ENCODE results near the gene ATRX.
"Not testable (repeated sequence)": the region's sequence is repeated elsewhere in the genome, so short reads cannot be mapped to it uniquely, and the experiment has no call there.

Gene ATRX

GRCh38 chrX:77539778-77540177, 246.2 kb downstream of the ATRX start:
- not testable (repeated sequence) for H3K4me3 ChIP-seq (ENCODE audit: low read length); H3K27me3 ChIP-seq (ENCODE audit: insufficient read depth, low read length); H3K36me3 ChIP-seq (ENCODE audit: insufficient read depth, low read length); H3K9me3 ChIP-seq (ENCODE audit: insufficient read depth, low read depth, low read length); H3K27ac ChIP-seq (ENCODE audit: low read depth, low read length); H3K9ac ChIP-seq (ENCODE audit: low read depth, low read length); H3K4me1 ChIP-seq (ENCODE audit: insufficient read depth, low read length)
- WGBS, result 94% methylated on average over 1 of the region's 2 CpGs

- WGBS, result 97% methylated on average over 2 of the region's 2 CpGs
These were observed 254.8 kb downstream of the ATRX start for GRCh38 chrX:77531261-77531660.

GRCh38 chrX:77528034-77528433, 258.0 kb downstream of the ATRX start:
- Histone ChIP-seq H3K9me3 (ENCODE audit: insufficient read depth, low read depth, low read length) (no peaks in the 10 kb centered on the region), H3K9ac (ENCODE audit: low read depth, low read length) (no peak overlapping the region), H3K36me3 (ENCODE audit: insufficient read depth, low read length) (peaks cover 3% of the 10 kb centered on the region), H3K27me3 (ENCODE audit: insufficient read depth, low read length) (no peaks in the 10 kb centered on the region), H3K4me1 (ENCODE audit: insufficient read depth, low read length) (no peaks in the 10 kb centered on the region), H3K4me3 (ENCODE audit: low read length) (no peak overlapping the region), H3K27ac (ENCODE audit: low read depth, low read length) (no peak overlapping the region)
- WGBS, result 66% methylated on average over 6 of the region's 7 CpGs

More at GRCh38 chrX:77531261-77531660, 254.8 kb downstream of the ATRX start:
- not testable (repeated sequence) for H3K9ac ChIP-seq (ENCODE audit: low read depth, low read length); H3K27me3 ChIP-seq (ENCODE audit: insufficient read depth, low read length); H3K36me3 ChIP-seq (ENCODE audit: insufficient read depth, low read length); H3K27ac ChIP-seq (ENCODE audit: low read depth, low read length); H3K9me3 ChIP-seq (ENCODE audit: insufficient read depth, low read depth, low read length); H3K4me1 ChIP-seq (ENCODE audit: insufficient read depth, low read length); H3K4me3 ChIP-seq (ENCODE audit: low read length)

GRCh38 chrX:77527233-77528001, 258.6 kb downstream of the ATRX start:
- WGBS, result 87% methylated on average over 18 of the region's 18 CpGs
- no peaks in the 10 kb centered on the region for H3K9me3 ChIP-seq (ENCODE audit: insufficient read depth, low read depth, low read length)
- H3K27me3 ChIP-seq (ENCODE audit: insufficient read depth, low read length), result no peaks in the 10 kb centered on the region
- H3K4me3 ChIP-seq (ENCODE audit: low read length), result no peak overlapping the region
- no peak overlapping the region for H3K9ac ChIP-seq (ENCODE audit: low read depth, low read length)
- H3K4me1 ChIP-seq (ENCODE audit: insufficient read depth, low read length), result no peaks in the 10 kb centered on the region
- H3K36me3 ChIP-seq (ENCODE audit: insufficient read depth, low read length), result peaks cover 10% of the 10 kb centered on the region
- H3K27ac ChIP-seq (ENCODE audit: low read depth, low read length), result no peak overlapping the region

- H3K9ac ChIP-seq (ENCODE audit: low read depth, low read length), result no peak overlapping the region
- H3K27ac ChIP-seq (ENCODE audit: low read depth, low read length), result no peak overlapping the region
- H3K4me1 ChIP-seq (ENCODE audit: insufficient read depth, low read length), result no peaks in the 10 kb centered on the region
- H3K27me3 ChIP-seq (ENCODE audit: insufficient read depth, low read length), result no peaks in the 10 kb centered on the region
- peaks cover 50% of the 10 kb centered on the region for H3K36me3 ChIP-seq (ENCODE audit: insufficient read depth, low read length)
- WGBS, result 83% methylated on average over 1 of the region's 1 CpG
- no peak overlapping the region for H3K4me3 ChIP-seq (ENCODE audit: low read length)
- no peaks in the 10 kb centered on the region for H3K9me3 ChIP-seq (ENCODE audit: insufficient read depth, low read depth, low read length)
These were observed 266.3 kb downstream of the ATRX start for GRCh38 chrX:77519765-77520164.

- Histone ChIP-seq H3K36me3 (ENCODE audit: insufficient read depth, low read length) (peaks cover 19% of the 10 kb centered on the region), H3K9me3 (ENCODE audit: insufficient read depth, low read depth, low read length) (no peaks in the 10 kb centered on the region)
- WGBS, result 100% methylated on average over 1 of the region's 1 CpG
These were observed 271.8 kb downstream of the ATRX start for GRCh38 chrX:77514177-77514576.

DNA sequence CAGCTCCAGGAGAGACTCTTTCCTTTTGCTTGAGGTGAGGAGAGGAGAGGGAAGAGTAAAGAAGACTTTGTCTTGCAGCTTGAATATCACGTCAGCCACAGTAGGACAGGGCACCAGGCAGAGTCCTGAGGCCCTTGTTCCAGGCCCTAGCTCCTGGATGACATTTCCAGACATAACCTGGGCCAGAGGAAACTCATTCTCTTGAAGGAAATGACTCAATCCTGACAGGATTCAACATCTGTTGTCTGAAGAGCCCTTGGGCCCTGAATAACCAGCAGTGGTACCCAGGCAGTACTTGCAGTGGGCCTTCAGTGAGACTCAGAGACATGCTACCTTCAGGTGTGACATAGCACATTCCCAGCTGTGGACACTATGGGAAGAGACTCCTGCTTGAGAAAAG, 276.0 kb downstream of the ATRX start:
- Histone ChIP-seq H3K4me3 (ENCODE audit: low read length) (no peak overlapping the region), H3K27me3 (ENCODE audit: insufficient read depth, low read length) (no peaks in the 10 kb centered on the region), H3K9ac (ENCODE audit: low read depth, low read length) (no peak overlapping the region), H3K4me1 (ENCODE audit: insufficient read depth, low read length) (no peaks in the 10 kb centered on the region), H3K36me3 (ENCODE audit: insufficient read depth, low read length) (peaks cover 42% of the 10 kb centered on the region), H3K9me3 (ENCODE audit: insufficient read depth, low read depth, low read length) (no peaks in the 10 kb centered on the region), H3K27ac (ENCODE audit: low read depth, low read length) (no peak overlapping the region)
- whole genome bisulfite sequencing, result 100% methylated on average over 1 of the region's 1 CpG

More at GRCh38 chrX:77514177-77514576, 271.8 kb downstream of the ATRX start:
- Histone ChIP-seq H3K9ac (ENCODE audit: low read depth, low read length) (no peak overlapping the region), H3K27me3 (ENCODE audit: insufficient read depth, low read length) (no peaks in the 10 kb centered on the region), H3K4me1 (ENCODE audit: insufficient read depth, low read length) (no peaks in the 10 kb centered on the region), H3K4me3 (ENCODE audit: low read length) (no peak overlapping the region), H3K27ac (ENCODE audit: low read depth, low read length) (no peak overlapping the region)

- Histone ChIP-seq H3K9ac (ENCODE audit: low read depth, low read length) (no peak overlapping the region), H3K27me3 (ENCODE audit: insufficient read depth, low read length) (no peaks in the 10 kb centered on the region), H3K4me3 (ENCODE audit: low read length) (no peak overlapping the region), H3K9me3 (ENCODE audit: insufficient read depth, low read depth, low read length) (no peaks in the 10 kb centered on the region), H3K36me3 (ENCODE audit: insufficient read depth, low read length) (peaks cover 32% of the 10 kb centered on the region), H3K27ac (ENCODE audit: low read depth, low read length) (no peak overlapping the region), H3K4me1 (ENCODE audit: insufficient read depth, low read length) (peaks cover 18% of the 10 kb centered on the region)
- WGBS, result 95% methylated on average over 1 of the region's 2 CpGs
These were observed 280.8 kb downstream of the ATRX start for GRCh38 chrX:77505227-77505626.

GRCh38 chrX:77502951-77503525, 283.0 kb downstream of the ATRX start:
- Histone ChIP-seq H3K4me3 (ENCODE audit: low read length) (no peak overlapping the region), H3K4me1 (ENCODE audit: insufficient read depth, low read length) (peaks cover 18% of the 10 kb centered on the region), H3K9me3 (ENCODE audit: insufficient read depth, low read depth, low read length) (no peaks in the 10 kb centered on the region), H3K27ac (ENCODE audit: low read depth, low read length) (peak overlapping the region; percentile 40; the same call in 1 of the 2 replicates), H3K9ac (ENCODE audit: low read depth, low read length) (no peak overlapping the region), H3K36me3 (ENCODE audit: insufficient read depth, low read length) (peaks cover 17% of the 10 kb centered on the region), H3K27me3 (ENCODE audit: insufficient read depth, low read length) (no peaks in the 10 kb centered on the region)
- WGBS, result 0% methylated on average over 1 of the region's 2 CpGs

GRCh38 chrX:77500164-77500563, 285.9 kb downstream of the ATRX start:
- not testable (repeated sequence) for H3K36me3 ChIP-seq (ENCODE audit: insufficient read depth, low read length); H3K27ac ChIP-seq (ENCODE audit: low read depth, low read length); H3K9me3 ChIP-seq (ENCODE audit: insufficient read depth, low read depth, low read length); H3K9ac ChIP-seq (ENCODE audit: low read depth, low read length); H3K4me3 ChIP-seq (ENCODE audit: low read length); H3K27me3 ChIP-seq (ENCODE audit: insufficient read depth, low read length)
- 89% methylated on average over 1 of the region's 1 CpG for WGBS
- peaks cover 18% of the 10 kb centered on the region for H3K4me1 ChIP-seq (ENCODE audit: insufficient read depth, low read length)

GRCh38 chrX:77493677-77494553, 292.1 kb downstream of the ATRX start:
- Histone ChIP-seq H3K36me3 (ENCODE audit: insufficient read depth, low read length) (no peaks in the 10 kb centered on the region), H3K27ac (ENCODE audit: low read depth, low read length) (peak overlapping the region; percentile 89; the same call in 1 of the 2 replicates), H3K9me3 (ENCODE audit: insufficient read depth, low read depth, low read length) (no peaks in the 10 kb centered on the region), H3K9ac (ENCODE audit: low read depth, low read length) (peak overlapping the region; percentile 47; the same call in 1 of the 2 replicates), H3K4me3 (ENCODE audit: low read length) (peak overlapping the region; percentile 19; the same call in 1 of the 2 replicates), H3K4me1 (ENCODE audit: insufficient read depth, low read length) (0 out of 2 replicates have a peak, but pooled peaks cover 4% of the 10 kb centered on the region), H3K27me3 (ENCODE audit: insufficient read depth, low read length) (no peaks in the 10 kb centered on the region)
- WGBS, result 23% methylated on average over 19 of the region's 20 CpGs
